ENCODE data around the gene SHF.

The SHF gene

GRCh38 chr15:45121020-45121419 is 66.7 kb downstream of the SHF start:
- H3K4me3 ChIP-seq (ENCODE audit: control insufficient read depth, low read depth, low read length): no peak overlapping the region
- no peak for TF ChIP-seq CTCF (IDR thresholded peaks at IDR 0.05; ENCODE audit: control insufficient read depth, insufficient read depth, low read depth, low read length, missing control alignments)
- no peak for DNase-seq (ENCODE audit: low read depth)

GRCh38 chr15:45120081-45120972 is 67.4 kb downstream of the SHF start:
- DNase-seq (ENCODE audit: low read depth): no peak
- H3K4me3 ChIP-seq (ENCODE audit: control insufficient read depth, low read depth, low read length): no peak overlapping the region
- TF ChIP-seq CTCF (IDR thresholded peaks at IDR 0.05; ENCODE audit: control insufficient read depth, insufficient read depth, low read depth, low read length, missing control alignments): no peak

- DNase-seq (ENCODE audit: low read depth): no peak
- no peak for TF ChIP-seq CTCF (IDR thresholded peaks at IDR 0.05; ENCODE audit: control insufficient read depth, insufficient read depth, low read depth, low read length, missing control alignments)
- H3K4me3 ChIP-seq (ENCODE audit: control insufficient read depth, low read depth, low read length): no peak overlapping the region
These were observed 68.8 kb downstream of the SHF start for GRCh38 chr15:45118996-45119395.

GRCh38 chr15:45118131-45118588 is 69.6 kb downstream of the SHF start:
- peak; percentile 100 for TF ChIP-seq CTCF (IDR thresholded peaks at IDR 0.05; ENCODE audit: control insufficient read depth, insufficient read depth, low read depth, low read length, missing control alignments)
- no peak overlapping the region for H3K4me3 ChIP-seq (ENCODE audit: control insufficient read depth, low read depth, low read length)
- peak; percentile 61 for DNase-seq (ENCODE audit: low read depth)

- H3K4me3 ChIP-seq (ENCODE audit: control insufficient read depth, low read depth, low read length): no peak overlapping the region
- no peak for TF ChIP-seq CTCF (IDR thresholded peaks at IDR 0.05; ENCODE audit: control insufficient read depth, insufficient read depth, low read depth, low read length, missing control alignments)
- DNase-seq (ENCODE audit: low read depth): no peak
These were observed 70.2 kb downstream of the SHF start for GRCh38 chr15:45117308-45118130.

Measured in AG09309 (cell line).